OCI-LY3 (cell line): ENCODE measurements around the gene ATXN2L.

Experiments used
- EZH2phosphoT487 ChIP-seq: fragments of 200-600 bp; shearing (Covaris generic); IDR thresholded peaks from 2 replicates; pipeline ENCODE4 v1.6.1; 2018; ENCODE audit warnings: antibody characterized with exemption, mixed run types, low read depth
- TF ChIP-seq, protein P1 (sequence below): fragments of 200-600, 300-600 bp; sonication (generic); IDR thresholded peaks from 2 replicates; pipeline ENCODE4 v1.5.1; 2014; ENCODE audit warnings: antibody characterized with exemption, low read length, low read depth

DNA sequence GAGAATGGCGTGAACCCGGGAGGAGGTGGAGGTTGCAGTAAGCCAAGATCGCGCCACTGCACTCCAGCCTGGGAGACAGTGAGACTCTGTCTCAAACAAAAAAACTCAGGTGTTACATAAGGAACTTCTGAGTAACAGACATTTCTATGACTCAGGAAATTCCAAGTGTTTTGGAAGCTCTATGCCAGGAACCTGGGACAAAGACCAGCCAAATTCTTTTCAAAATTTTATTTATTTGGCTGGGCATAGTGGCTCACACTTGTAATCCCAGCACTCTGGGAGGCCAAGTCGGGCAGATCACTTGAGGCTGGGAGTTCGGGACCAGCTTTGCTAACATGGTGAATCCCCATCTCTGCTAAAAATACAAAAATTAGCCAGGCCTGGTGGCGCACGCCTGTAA, 35.6 kb downstream of the ATXN2L start:
- TF ChIP-seq, protein P1, sequence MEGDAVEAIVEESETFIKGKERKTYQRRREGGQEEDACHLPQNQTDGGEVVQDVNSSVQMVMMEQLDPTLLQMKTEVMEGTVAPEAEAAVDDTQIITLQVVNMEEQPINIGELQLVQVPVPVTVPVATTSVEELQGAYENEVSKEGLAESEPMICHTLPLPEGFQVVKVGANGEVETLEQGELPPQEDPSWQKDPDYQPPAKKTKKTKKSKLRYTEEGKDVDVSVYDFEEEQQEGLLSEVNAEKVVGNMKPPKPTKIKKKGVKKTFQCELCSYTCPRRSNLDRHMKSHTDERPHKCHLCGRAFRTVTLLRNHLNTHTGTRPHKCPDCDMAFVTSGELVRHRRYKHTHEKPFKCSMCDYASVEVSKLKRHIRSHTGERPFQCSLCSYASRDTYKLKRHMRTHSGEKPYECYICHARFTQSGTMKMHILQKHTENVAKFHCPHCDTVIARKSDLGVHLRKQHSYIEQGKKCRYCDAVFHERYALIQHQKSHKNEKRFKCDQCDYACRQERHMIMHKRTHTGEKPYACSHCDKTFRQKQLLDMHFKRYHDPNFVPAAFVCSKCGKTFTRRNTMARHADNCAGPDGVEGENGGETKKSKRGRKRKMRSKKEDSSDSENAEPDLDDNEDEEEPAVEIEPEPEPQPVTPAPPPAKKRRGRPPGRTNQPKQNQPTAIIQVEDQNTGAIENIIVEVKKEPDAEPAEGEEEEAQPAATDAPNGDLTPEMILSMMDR, result no peak
- no peak for TF ChIP-seq EZH2phosphoT487
